Astrocyte of the cerebellum (primary cell): ENCODE results near the gene LMAN1L.

ENCODE experiments used
- DNase-seq: peaks from one replicate; pipeline ENCODE4 v3.0.0-alpha.2; 2011; ENCODE audit warnings: low read depth
- H3K4me3 ChIP-seq: 2 replicates; pipeline ENCODE4 v1.5.1; 2011; ENCODE audit warnings: mild to moderate bottlenecking, low read depth, low read length, moderate library complexity
- CTCF ChIP-seq: IDR thresholded peaks from 2 replicates; pipeline ENCODE4 v1.5.1; 2012; ENCODE audit warnings: low read length, low read depth, moderate library complexity, mild to moderate bottlenecking; ENCODE audit errors: missing control alignments
- in situ Hi-C: cut with HindIII; loops from 2 replicates; pipeline ENCODE4 v1.10.0; 2017; ENCODE audit warnings: low sequenced_read_pairs

LMAN1L gene

GRCh38 chr15:74770211-74770903, 42.3 kb upstream of the LMAN1L start:
- no peak for DNase-seq
- in situ Hi-C loops, result loop anchor here (5.0 to 10.0 kb wide), 4 partner anchors 33 to 396 kb away; no protein-coding TSS in a partner anchor
- no peak overlapping the region for H3K4me3 ChIP-seq
- TF ChIP-seq CTCF, result no peak

- DNase-seq, result no peak
- H3K4me3 ChIP-seq, result no peak overlapping the region
- no peak for TF ChIP-seq CTCF
- in situ Hi-C loops, result loop anchor here (5.0 to 10.0 kb wide), 4 partner anchors 36 to 399 kb away; no protein-coding TSS in a partner anchor
These were observed 39.3 kb upstream of the LMAN1L start for GRCh38 chr15:74773329-74773728.

GRCh38 chr15:74773731-74774252, 38.8 kb upstream of the LMAN1L start:
- no peak overlapping the region for H3K4me3 ChIP-seq
- DNase-seq, result peak; percentile 47
- in situ Hi-C loops, result loop anchor here (5.0 to 10.0 kb wide), 4 partner anchors 36 to 399 kb away; no protein-coding TSS in a partner anchor
- no peak for TF ChIP-seq CTCF

GRCh38 chr15:74775132-74775562, 37.5 kb upstream of the LMAN1L start:
- in situ Hi-C loops, result loop anchor here (10.0 kb wide), 1 partner anchor 400 kb away; no protein-coding TSS in a partner anchor
- TF ChIP-seq CTCF, result no peak
- H3K4me3 ChIP-seq, result no peak overlapping the region
- no peak for DNase-seq

- no peak overlapping the region for H3K4me3 ChIP-seq
- TF ChIP-seq CTCF, result no peak
- DNase-seq, result no peak
- in situ Hi-C loops, result loop anchor here (10.0 kb wide), 1 partner anchor 401 kb away; no protein-coding TSS in a partner anchor
These were observed 36.7 kb upstream of the LMAN1L start for GRCh38 chr15:74775894-74776293.

- TF ChIP-seq CTCF, result no peak
- no peak for DNase-seq
- no peak overlapping the region for H3K4me3 ChIP-seq
- in situ Hi-C loops, result loop anchor here (10.0 kb wide), 1 partner anchor 402 kb away; no protein-coding TSS in a partner anchor
These were observed 35.5 kb upstream of the LMAN1L start for GRCh38 chr15:74776821-74777768.
